ENCODE measurements around the gene ZNF888.

- no peak for TF ChIP-seq CTCF (IDR thresholded peaks at IDR 0.05)
- TF ChIP-seq EP300 (IDR thresholded peaks at IDR 0.05; ENCODE audit: low read depth) = no peak
- no peak for TF ChIP-seq POLR2A (IDR thresholded peaks at IDR 0.05)
Measured at GRCh38 chr19:52910648-52911047, 12.6 kb downstream of the ZNF888 start.

All from transverse colon (tissue), 3 donors.